ENCODE data around the gene LONP2.
"Not testable (repeated sequence)": the region's sequence is repeated elsewhere in the genome, so short reads cannot be mapped to it uniquely, and the experiment has no call there.

Gene LONP2

DNA sequence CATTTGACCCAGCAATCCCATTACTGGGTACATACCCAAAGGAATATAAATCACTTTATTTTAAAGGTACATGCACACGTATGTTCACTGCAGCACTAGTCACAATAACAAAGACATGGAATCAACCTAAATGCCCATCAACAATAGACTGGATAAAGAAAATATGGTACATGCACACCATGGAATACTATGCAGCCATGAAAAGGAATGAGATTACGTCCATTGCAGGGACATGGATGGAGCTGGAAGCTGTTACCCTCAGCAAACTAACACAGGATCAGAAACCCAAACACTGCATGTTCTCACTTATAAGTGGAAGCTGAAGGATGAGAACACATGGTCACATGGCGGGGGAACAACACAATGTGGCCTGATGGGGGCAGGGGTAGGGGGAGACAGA, 4.0 kb upstream of the LONP2 start:
- DNase-seq, result not testable (repeated sequence)

DNA sequence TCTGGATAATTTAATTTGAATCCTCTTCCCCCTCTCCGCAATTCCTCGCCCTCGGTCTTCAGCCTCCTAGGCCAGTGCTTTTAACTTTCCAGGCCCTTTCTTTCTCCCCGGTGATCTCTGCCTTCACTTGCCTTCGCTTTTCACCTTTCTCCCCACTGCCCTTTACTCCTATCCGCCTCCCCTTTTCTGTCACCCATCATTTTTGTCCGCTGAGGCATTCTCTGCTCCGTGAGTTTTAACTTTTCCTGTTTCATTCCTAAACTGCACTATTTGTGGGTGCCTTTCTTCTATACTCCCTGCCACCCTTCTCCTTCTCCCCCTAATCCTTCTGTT, 729 bp downstream of the LONP2 start:
- DNase-seq, result no peak

DNA sequence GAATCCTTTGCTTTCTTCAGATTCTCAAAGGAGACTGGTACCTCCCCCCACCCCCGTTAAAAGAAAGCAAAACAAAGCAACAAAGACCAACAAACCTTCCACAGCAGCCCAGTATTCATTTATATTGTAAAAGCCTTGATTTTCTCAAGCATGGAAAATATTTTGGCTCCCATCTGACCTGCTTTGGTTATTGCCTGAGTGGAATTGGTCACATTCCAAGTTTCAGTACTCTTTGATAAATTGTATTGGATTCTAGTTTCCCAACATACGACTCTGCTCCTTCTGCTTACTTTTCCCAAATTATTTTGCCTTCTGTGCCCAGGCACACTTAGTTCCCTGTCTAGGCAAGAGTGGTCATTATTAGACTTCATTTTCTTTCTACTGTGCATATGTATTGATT, 2.0 kb downstream of the LONP2 start:
- DNase-seq, result no peak

DNA sequence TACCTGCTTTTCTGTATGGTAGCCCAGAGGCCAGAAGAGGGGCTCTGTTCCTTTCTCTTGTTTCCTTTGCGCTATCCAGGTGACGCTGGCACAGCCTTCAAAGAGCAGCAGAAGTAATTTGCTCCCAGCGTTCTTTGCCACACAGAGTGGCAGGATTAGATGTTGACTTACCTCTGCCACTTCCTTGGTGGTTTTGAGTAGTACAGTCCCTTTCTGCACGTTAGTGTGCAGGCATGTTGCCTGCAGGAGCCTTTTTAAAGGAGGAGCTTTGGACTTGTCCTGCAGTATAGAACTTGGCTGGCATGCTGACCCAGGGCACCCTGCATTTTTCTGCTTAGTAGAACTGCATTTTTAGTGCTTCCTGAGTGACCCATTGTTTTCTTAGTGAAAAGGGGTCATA, 3.2 kb downstream of the LONP2 start, which contains the start of gene ABCC11:
Gene ABCC11 (minus strand): TSS at position 229 of the 400 bp plus-strand sequence. CDS start 15,618 bp downstream, outside the sequence.
- no peak for DNase-seq

DNA sequence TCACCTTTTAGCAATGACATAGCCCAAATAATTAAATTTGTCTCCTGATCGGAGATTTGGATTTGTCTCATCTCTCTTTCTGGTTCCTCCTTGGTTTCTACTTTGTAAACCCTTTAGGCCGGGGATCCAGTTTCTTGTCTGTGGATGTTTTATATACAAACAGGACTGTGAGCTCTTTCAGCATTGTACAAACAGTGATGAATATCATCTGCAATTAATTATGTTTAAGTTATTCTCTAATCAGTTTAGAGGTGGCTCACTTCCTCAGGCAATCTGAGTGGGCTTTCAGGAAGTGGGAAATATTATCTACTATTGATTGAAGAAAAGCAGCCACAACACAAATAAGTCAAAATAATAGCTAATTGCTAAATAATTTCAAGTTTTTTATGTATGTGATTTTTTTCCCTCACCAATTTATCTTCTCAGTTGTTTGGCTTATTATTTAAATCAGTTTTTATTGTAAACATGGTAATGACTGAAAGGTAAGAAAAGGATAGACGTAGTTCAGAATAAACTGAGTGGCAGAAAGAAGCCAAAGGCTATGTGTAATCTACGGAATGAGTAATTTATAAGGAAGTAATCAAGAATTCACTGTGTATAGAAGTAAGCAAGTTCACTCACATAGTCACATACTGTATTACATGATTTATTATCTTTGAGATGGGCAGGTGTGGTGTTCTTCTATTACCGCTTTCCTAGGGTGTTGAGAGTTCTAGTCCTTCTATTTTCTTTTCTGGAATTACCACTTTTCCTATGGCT, 6.6 kb downstream of the LONP2 start:
- DNase-seq, result no peak

DNA sequence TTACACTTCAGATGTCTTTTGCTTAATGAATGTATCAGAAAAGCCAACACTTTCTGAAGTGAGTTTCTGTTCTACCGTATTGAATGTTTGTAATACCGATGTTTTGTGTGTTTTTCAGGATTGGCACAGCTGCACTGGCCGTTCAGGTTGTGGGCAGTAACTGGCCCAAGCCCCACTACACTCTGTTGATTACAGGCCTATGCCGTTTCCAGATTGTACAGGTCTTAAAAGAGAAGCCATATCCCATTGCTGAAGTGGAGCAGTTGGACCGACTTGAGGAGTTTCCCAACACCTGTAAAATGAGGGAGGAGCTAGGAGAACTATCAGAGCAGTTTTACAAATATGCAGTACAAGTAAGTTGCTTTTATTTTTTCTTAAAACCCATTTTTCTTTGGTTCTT, 7.9 kb downstream of the LONP2 start:
- DNase-seq, result no peak

DNA sequence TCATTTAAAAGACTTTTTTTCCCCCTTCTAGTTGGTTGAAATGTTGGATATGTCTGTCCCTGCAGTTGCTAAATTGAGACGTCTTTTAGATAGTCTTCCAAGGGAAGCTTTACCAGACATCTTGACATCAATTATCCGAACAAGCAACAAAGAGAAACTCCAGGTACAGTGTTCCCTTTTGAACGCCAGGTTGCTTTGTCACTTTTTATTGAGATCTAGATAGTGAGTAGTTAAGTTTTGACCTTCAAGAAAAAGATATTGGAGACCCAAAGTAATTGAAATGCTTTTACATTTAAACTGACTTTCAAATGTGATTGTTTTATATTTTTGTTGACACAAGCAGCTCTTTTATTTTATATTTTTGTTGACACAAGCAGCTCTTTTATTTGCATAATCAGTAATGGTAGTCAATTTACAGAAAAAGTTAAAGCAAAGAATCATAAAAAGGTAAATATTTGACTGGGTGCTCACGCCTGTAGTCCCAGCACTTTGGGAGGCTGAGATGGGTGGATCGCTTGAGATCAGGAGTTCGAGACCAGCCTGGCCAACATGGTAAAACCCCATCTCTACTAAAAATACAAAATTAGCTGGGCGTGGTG, 12.6 kb downstream of the LONP2 start:
- DNase-seq, result no peak

GRCh38 chr16:48261569-48261968, 17.5 kb downstream of the LONP2 start:
- DNase-seq, result no peak

GRCh38 chr16:48262631-48263030, 18.5 kb downstream of the LONP2 start:
- DNase-seq, result no peak

DNA sequence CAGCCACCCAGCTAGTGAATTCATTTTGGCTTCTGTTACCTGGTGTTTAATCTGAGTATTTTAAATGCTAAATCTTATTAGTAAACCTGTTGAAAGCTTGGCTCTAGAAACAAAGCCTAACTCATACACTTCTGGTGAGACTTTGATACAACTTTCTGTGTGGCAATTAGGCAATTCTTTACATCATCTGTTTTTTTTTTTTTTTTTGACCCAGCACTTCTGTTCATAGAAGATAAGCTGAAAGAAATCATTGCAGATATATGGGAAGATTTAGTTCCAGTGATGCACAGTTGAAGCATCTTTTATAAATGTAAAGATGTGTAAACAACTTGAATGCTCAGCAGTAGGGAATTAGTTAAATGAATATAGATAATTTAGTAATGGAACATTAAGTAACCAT, 24.9 kb downstream of the LONP2 start:
- DNase-seq, result no peak

DNA sequence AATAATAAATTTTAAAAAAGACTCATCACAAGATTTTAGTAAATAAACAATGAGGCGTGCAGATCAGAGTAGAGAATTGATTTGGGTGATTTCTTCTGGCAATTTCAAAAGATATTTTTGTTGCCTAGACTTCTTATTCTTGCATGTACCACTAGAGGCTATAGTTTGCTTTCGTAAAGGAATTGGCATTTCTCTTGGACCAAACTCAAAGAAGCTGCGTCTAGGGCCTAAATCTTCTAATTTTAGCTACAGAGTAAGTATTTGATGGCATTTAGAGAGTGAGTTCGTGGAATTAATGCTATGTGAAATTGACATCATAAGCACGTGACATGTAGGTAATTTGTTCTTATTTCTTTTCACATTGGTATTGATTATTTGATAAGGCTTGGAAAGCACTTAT, 27.6 kb downstream of the LONP2 start:
- no peak for DNase-seq

DNA sequence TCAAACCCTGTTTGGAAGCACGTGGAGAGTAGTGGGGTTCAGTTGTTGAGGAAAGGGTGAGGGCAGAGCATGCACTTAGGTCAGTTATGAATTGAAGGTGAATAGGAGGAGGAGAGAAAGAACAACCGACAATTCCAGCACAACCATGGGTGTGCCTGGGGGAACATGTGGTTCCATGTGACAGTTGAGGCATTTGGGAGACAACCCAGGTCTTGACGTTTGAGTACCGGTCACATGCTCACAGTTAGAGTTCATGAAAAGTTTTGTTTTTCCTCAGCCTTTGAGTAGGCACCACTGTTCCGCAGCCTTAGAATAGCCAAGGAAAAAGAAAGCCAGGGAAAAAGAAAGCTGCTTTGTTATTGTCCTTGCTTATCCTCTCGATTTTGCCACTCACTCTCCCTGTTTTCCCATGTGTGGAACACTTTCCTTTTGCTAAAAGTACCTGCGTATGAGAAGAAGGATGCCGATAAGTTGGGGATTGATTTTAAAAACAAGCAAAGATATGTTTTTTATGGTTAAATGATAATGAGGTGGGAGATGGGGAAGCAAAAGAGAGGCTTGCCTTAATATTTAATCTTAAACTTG, 28.8 kb downstream of the LONP2 start:
- DNase-seq, result no peak

DNA sequence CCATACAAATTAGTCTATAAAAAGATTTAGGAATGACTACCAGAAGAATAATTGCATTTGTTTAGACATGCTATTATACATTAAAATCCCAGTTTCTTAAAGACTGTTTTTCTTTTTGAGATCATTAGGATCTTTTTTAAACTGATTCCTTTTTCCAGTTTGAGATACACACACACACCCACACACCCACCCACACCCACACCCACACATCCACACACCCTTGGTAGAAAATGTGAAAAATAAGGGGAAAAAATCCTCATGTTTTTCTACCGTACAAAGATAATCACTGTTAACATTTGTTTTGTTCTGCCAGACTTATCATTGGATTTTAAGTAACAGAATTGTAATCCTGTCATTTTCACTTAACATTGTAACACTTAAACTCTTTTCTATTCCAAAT, 30.4 kb downstream of the LONP2 start:
- DNase-seq, result no peak

DNA sequence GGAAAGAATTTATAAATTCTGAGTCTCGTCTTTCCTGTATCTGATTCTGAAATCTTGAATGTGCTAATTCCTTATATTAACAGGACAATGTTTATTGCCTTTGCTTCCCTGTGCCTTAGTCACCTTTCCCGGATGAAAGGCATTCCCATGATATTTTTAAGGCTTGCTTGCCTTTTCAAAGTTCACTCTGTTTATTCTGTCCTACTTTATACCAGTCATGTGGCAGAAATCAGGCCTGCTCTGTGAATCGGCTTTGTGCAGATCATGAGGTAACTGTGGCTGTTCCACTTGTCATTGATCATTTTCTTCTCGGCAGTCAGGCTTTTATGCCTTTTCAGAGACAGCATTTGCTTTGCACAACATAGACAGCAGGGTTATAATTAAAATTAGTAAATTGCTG, 32.0 kb downstream of the LONP2 start:
- DNase-seq, result peak; percentile 35

GRCh38 chr16:48277158-48277557, 33.1 kb downstream of the LONP2 start:
- no peak for DNase-seq

GRCh38 chr16:48279199-48279598, 35.1 kb downstream of the LONP2 start:
- no peak for DNase-seq

DNA sequence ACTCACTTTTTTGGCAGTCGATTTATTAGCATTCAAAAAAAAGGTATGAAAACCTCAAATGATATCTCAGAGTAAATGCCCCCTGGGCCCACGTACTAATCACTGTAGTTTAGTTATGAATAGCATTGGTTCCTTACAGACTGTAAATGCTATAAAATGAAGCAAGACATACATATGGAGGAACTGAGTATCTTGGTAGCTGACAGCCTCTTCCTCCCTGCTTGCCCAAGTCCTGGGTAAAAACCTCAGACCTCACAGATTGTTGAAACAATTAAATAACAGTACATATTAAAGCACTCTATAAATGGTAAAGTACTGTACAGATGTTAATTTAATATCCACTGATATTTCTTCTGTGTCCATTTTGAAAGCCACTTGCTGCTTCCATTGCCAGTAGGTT, 36.4 kb downstream of the LONP2 start:
- no peak for DNase-seq

- no peak for DNase-seq
Measured at GRCh38 chr16:48282636-48283263, 38.6 kb downstream of the LONP2 start.

DNA sequence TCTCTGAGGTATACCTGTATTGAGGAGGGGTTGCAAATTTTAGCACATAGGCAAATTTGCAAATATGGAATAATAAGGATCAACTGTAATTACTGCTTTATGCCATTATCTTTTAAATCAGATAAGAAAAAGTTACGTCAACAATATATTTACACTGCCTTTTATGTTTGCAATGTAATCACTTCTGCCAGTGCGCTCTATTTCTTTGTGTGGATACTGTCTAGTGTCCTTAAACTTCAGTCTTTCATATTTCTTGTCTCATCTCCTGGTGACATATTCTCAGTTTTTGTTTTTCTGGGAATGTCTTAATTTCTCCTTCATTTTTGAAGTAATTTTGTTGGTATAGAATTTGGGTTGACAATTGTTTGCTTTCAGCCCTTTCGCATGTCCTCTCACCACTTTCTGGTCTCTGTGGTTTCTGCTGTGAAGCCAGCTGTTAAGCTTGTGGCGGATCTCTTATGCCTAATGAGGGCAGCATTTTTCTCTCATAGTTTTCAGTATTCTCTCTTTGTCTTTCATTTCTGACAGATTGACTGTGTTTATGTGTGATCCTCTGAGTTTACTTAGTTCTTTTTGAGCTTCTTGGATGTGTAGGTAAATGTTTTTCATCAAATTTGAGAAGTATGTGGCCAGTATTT, 40.8 kb downstream of the LONP2 start:
- DNase-seq, result no peak

DNA sequence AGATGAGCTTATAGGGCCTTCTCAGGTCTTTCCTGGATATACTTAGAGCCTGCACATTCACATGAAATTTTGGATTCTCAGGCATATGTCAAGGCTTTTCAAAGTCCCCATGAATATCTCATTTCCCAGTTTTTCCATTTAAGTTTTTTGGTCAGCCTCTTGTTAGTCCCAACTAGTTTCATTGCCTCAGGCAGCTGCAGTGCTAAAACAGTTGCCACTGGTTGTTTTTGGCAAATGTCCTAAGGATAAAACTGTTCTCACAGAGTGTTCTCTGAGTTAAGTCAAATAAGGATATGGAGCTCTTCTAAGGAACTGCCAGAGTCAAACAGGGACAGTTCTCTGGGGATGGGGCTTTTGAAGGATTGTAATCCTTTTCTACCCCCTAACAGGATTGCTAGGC, 43.1 kb downstream of the LONP2 start:
- DNase-seq, result no peak

- DNase-seq, result no peak
Measured at GRCh38 chr16:48291303-48291702, 47.2 kb downstream of the LONP2 start.

- DNase-seq, result no peak
Measured at GRCh38 chr16:48291754-48292153, 47.7 kb downstream of the LONP2 start.

- DNase-seq, result no peak
Measured at GRCh38 chr16:48292452-48292851, 48.4 kb downstream of the LONP2 start.

- DNase-seq, result no peak
Measured at GRCh38 chr16:48294724-48295123, 50.6 kb downstream of the LONP2 start.

All from retina (tissue), 1 donor.